GM10266 (cell line): Measurements from ENCODE around the gene CACNA1E.

Experiments
- DNase-seq: peaks from one replicate; pipeline ENCODE4 v3.0.0; 2012; ENCODE audit errors: extremely low spot score
- TF ChIP-seq, protein P1 (sequence below): IDR thresholded peaks from 2 replicates; pipeline ENCODE4 v1.5.1; 2012; ENCODE audit warnings: mild to moderate bottlenecking, low read depth; ENCODE audit not compliant: control insufficient read depth, insufficient read depth; ENCODE audit errors: missing control alignments

Gene CACNA1E

DNA sequence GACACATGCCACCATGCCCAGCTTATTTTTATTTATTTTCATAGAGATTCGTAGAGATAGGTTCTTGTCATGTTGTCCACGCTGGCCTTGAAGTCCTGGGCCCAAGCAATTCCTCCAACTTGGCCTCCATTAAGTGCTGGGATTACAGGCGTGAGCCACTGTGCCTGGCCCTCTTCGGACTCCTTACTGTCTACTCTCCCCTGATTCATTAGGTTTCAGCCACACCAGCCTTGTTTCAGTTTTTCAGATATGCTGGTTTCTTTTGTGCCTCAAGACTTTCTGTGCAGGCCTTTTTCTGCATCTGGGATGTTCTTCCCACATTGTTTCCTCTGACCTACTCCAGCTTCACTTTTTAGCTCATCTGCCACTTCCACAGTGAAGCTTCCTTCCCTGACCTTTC lies 85.4 kb downstream of the CACNA1E start:
- DNase-seq, result no peak
- TF ChIP-seq, protein P1, sequence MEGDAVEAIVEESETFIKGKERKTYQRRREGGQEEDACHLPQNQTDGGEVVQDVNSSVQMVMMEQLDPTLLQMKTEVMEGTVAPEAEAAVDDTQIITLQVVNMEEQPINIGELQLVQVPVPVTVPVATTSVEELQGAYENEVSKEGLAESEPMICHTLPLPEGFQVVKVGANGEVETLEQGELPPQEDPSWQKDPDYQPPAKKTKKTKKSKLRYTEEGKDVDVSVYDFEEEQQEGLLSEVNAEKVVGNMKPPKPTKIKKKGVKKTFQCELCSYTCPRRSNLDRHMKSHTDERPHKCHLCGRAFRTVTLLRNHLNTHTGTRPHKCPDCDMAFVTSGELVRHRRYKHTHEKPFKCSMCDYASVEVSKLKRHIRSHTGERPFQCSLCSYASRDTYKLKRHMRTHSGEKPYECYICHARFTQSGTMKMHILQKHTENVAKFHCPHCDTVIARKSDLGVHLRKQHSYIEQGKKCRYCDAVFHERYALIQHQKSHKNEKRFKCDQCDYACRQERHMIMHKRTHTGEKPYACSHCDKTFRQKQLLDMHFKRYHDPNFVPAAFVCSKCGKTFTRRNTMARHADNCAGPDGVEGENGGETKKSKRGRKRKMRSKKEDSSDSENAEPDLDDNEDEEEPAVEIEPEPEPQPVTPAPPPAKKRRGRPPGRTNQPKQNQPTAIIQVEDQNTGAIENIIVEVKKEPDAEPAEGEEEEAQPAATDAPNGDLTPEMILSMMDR, result no peak

DNA sequence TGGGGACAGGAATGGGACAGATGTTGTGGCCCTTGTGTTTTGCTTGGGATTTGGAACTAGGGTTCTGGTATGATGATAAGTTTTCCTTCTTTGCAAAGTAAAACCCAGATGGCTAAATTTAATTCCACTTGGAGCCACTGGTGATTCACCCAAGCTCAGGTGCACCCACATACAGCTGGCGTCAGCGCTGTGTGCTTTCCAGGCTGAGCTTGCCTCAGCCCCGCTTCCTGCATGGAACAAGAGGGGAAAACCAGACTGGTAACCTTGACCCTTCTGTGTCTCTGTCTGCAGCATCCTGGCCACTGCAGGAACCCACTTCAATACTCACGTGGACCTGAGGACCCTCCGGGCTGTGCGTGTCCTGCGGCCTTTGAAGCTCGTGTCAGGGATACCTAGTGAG lies 94.2 kb downstream of the CACNA1E start:
- TF ChIP-seq, protein P1, result no peak
- no peak for DNase-seq

DNA sequence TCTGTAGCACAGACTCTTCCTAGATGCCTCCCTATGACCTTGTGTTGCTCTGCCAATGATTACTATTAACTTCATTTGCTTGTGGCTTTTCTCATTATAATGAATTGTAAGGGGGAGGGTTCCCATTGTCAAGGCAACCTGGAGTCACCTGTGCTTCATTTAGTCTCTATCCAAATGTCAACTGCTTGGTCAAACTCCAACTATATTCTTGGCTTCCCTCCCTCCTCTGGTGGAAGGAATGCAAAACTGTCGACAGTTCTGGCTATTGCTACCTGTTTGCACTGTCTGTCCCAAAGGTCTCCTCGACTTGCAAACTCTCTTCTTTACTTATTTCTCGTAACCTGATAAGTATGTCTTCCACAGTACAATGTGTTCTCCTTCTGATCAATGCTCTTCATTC lies 100.3 kb downstream of the CACNA1E start:
- no peak for DNase-seq
- TF ChIP-seq, protein P1, result no peak

DNA sequence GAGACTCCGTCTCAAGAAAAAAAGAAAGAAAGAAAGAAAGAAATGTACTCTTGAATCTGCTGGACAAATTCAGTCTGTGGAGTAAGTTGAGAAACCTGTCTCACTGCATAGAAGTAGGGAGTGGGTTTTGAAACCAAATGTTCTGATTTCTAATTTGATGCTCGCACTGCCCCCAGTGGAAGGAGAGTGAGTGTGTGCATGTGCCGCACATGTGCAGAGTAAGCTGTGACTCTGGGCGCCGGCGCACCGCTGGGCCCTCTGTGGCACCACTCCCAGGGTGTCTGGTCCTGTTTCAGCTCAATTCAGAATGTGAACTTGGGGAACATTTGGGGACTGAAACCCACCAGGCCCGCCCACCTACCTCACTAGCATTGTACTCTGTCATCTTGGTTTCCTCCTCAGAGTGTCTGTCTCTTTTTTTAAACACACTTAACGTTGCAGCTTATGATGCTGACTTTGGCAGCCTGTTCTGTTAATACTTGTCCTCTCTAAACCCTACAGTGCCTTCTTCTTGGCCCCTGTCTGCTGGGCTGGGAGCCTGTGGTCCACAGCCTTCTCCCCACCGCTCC lies 104.6 kb downstream of the CACNA1E start:
- no peak for DNase-seq
- TF ChIP-seq, protein P1, result peak; percentile 21

DNA sequence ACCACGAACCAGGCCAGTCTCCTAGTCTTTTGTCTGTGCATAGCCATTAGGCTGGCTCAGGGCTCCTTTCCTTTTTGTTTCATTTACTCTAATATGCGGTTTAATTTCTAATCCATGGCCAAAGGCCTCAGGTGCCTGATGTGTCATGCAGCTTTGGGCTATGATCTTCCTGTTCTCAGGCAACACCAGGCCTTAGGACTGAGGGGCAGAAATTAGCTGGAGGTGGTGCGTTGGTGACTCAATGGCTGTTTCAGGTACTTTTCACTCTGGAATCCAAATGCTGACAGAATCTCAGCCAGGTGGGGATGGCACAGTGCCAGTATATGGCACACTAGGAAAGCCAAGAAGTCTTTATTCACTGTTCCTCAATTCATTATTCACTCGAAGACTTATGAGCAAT lies 105.3 kb downstream of the CACNA1E start:
- TF ChIP-seq, protein P1, result no peak

DNA sequence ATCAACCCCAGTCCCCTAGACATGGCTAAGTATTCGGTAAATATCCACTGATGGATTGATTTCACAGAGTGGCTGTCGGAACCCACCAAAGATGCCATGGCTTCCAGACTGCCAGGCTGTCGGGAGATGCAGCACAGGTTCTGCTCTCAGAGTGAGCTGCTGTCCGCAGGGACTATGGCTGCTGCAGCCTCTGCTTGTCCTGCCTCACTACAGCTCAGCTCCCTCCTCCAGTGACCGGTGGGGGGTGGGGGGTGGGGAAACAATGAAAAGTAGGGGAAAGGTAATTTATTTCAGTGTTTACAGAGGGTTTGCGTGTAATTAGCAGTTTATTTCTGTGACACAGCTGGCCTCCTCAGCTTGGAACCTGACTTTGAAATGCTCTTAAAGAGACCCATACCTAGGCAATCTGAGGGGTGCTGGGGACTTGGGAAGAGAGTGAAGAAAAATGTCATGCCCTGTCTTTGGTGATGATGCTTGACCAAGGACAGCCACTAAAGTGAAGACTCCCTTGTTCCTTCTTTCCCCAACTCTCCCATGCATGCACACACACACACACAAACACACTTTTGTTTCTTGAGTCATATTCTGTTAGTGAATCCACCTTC lies 109.0 kb downstream of the CACNA1E start:
- TF ChIP-seq, protein P1, result no peak
- DNase-seq, result no peak

More for the DNA sequence above, 105.3 kb downstream of the CACNA1E start:
- DNase-seq, result no peak

DNA sequence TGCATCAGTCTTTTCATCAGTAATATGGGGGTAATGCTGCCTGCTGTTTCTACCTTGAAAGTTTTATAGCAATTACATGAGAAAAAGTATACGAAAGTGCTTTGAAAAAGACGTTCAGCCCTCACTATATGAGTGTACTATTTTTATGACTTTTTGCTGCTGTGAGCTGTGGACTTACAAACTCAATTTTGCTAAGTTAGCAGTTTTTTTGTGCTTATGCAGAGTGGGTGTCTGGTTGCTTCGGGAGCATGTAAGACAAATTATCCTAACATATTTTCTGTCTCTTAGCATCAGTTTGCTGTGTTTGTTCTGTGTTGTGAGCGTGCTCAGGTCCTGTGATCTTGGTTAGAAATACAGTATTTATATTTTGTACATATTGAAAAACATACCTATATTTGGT lies 109.7 kb downstream of the CACNA1E start:
- TF ChIP-seq, protein P1, result no peak
- no peak for DNase-seq
